GM12874 (cell line): ENCODE measurements around the gene PKD2L2.

Experiments
- TF ChIP-seq, protein P1 (sequence below): IDR thresholded peaks from 2 replicates; pipeline ENCODE4 v1.5.1; 2011; ENCODE audit warnings: low read depth, mild to moderate bottlenecking, control low read depth, low read length, moderate library complexity; ENCODE audit not compliant: insufficient read depth

PKD2L2 gene

DNA sequence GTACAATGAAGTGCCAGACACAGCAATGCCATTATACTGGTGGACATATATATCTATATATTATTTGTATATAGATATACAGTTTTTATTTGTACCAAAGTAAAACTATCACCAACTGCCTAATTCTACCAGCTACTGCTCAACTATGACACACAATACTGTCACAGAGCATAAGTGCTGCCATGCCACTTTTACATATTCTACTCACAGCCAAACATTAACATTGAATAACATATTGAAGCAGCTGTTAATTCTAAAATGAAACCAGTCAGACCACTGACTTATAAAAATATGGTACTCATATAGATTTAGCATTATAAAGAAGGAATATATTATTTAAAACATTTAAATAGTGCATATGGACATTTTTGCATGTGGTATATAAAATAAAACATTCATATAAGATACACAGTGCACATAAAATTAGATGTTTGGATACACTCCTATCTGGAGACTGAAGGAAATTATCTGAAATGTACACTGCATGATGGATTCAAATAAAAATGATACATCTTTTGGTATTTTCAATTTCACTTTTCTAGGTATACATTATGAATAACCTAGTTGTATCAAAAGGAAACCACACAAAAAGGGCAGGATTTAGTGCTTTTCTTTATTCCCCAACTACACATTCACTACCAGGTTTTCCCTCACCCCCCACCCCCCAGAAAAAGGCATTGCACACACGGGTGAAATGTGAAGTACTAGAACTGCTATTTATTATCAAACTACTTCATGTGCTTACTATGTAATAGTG, 48.9 kb downstream of the PKD2L2 start:
- TF ChIP-seq, protein P1, sequence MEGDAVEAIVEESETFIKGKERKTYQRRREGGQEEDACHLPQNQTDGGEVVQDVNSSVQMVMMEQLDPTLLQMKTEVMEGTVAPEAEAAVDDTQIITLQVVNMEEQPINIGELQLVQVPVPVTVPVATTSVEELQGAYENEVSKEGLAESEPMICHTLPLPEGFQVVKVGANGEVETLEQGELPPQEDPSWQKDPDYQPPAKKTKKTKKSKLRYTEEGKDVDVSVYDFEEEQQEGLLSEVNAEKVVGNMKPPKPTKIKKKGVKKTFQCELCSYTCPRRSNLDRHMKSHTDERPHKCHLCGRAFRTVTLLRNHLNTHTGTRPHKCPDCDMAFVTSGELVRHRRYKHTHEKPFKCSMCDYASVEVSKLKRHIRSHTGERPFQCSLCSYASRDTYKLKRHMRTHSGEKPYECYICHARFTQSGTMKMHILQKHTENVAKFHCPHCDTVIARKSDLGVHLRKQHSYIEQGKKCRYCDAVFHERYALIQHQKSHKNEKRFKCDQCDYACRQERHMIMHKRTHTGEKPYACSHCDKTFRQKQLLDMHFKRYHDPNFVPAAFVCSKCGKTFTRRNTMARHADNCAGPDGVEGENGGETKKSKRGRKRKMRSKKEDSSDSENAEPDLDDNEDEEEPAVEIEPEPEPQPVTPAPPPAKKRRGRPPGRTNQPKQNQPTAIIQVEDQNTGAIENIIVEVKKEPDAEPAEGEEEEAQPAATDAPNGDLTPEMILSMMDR, result no peak

DNA sequence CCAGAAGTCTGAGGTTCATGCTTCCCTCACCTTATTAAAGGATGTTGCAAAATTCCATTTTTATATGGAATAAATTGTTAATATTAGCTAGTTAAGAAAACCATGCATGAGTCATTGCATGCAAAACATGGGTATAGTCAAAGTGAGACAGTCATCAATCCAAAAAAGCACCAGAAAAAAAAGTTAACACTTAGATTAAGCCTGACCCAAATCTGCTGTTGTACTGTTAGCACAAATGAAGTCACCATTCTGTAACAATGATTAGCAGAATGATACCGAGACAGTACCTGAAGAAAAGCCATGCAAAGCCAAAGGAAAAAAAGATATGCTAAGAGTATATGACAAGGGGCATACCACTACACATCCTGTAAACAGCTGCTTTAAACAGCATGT, 49.5 kb downstream of the PKD2L2 start:
- TF ChIP-seq, protein P1, result no peak

DNA sequence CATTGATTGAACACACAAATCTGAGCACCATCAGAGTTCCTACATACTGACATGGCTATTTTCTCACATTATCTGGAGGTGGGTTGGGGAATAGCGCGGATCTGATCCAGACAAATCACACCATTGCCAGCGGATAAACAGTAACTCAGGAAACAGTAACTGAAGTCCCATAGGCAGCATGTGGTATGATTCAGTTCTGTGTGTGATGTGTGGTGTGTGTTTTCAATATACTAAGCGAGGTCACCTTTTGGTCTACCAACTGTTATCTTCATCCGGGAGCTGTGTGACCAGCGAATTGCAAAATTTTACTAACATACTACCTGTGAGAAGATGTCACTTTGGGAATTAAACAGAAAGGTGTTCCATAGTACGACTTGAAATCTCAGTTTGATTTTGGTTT, 50.1 kb downstream of the PKD2L2 start:
- TF ChIP-seq, protein P1, result no peak

DNA sequence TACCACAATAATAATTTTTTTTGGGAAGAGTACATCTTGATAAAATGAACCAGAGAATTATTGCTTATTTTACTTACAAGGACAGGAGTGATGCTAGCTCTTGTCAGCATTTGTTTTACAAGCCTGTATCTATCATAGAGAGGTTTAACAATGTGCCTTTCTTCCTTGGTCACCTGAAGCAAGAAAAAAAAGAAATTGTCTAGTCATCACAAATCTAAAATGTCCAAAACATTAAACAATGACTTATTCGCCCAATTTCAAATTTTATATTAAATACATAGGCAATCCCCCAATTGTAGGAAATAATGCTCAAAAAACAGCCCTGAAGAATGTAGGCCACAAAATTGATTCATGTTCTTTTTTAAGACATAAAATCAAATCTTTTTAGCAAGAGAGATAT, 56.6 kb downstream of the PKD2L2 start:
- TF ChIP-seq, protein P1, result no peak

DNA sequence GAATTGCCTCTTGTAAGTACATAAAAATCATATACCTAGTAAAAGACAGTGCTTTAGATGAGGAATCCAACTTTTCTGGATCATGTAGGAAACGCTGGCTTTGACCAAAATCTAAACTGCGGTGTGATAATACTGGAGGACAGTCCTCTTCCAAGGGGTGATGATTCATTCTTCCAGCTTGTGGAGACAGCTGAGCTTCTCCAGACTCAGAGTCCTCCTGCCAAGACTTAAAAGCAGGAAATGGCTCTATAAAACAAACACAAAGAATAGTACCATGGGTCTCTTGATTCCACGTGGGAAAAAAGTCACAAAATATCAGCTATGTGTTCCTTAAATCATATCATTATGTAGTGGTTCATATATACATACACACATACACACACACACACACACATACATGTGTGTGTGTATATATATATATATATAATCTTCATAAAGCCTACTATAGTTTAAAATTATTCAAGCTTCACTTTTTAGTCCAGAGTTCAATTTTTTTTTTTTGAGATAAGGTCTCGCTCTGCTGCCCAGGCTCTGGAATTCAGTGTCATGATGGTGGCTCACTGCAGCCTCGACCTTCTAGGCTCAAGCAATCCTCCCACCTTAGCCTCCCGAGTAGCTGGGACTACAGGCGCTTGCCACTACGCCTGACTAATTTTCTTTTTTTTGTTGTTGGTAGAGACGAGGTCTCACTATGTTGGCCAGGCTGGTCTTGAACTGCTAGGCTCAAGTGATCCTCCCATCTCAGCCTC, 65.0 kb downstream of the PKD2L2 start:
- TF ChIP-seq, protein P1, result no peak

DNA sequence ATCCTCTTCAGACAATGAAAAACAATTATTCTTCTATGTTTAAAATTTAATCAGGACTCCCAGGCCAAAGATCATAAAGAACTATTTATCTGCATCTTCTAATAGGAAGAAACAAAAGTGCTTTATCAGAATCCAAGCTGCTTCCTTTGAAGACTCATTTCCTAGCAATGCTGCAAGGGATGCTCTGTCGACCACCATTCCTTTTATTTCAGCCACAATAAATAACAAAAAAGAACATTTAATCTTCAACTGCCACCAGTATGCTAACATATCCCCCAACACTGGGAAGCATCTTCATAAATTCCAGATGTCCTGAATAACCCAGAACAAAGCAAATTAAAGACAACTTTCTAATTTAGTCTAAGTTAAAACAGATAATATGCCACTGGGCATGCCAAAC, 68.7 kb downstream of the PKD2L2 start:
- TF ChIP-seq, protein P1, result no peak

DNA sequence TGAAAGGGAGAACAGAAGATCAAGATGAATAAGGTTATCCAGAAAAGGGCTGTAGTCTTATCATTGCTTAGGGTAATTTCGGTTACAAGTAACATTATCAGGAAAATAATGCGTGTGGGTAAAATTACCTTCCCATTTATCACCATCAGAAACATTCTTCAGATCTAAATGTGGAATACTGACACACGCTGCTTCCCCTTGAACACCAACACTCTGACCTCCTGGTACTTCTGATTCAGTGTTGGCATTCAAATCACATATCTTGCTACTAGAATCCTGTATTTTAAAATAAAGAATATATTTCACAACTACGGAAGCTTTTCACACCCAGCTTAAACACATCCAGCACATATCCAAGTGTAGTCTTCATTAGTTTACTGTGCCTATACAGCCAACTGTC, 70.2 kb downstream of the PKD2L2 start:
- TF ChIP-seq, protein P1, result no peak
